ENCODE results near the gene CCDC191.

DNA sequence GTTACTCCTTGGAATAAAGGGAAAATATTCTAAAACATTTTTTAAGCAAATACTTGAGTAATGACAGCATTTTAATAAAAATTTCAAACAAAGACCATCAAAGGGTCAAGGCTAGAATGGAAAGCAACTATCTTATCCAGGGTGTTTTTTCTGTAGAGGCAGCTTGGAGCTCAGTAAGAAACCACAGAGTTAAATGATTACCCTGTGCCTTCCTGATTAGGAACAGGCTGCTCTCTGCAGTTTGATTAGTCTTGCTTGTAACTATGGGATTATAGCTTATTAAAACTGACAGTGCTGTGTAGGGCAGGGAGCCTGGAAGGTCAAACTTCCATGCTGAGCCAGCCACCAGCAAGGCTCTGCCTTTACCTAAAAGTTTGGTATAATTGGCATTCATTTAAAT, 33.3 kb upstream of the CCDC191 start:
- TF ChIP-seq, protein P1, sequence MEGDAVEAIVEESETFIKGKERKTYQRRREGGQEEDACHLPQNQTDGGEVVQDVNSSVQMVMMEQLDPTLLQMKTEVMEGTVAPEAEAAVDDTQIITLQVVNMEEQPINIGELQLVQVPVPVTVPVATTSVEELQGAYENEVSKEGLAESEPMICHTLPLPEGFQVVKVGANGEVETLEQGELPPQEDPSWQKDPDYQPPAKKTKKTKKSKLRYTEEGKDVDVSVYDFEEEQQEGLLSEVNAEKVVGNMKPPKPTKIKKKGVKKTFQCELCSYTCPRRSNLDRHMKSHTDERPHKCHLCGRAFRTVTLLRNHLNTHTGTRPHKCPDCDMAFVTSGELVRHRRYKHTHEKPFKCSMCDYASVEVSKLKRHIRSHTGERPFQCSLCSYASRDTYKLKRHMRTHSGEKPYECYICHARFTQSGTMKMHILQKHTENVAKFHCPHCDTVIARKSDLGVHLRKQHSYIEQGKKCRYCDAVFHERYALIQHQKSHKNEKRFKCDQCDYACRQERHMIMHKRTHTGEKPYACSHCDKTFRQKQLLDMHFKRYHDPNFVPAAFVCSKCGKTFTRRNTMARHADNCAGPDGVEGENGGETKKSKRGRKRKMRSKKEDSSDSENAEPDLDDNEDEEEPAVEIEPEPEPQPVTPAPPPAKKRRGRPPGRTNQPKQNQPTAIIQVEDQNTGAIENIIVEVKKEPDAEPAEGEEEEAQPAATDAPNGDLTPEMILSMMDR (IDR thresholded peaks at IDR 0.05; ENCODE audit: low read depth, low read length, poor library complexity, severe bottlenecking) = no peak
- no peak for TF ChIP-seq EZH2phosphoT487 (IDR thresholded peaks at IDR 0.05; ENCODE audit: borderline replicate concordance, low read length)

All from DOHH2 (cell line).